Activated T-helper 17 cell treated with anti-CD3 and anti-CD28 coated beads, Interleukin-2, amount 50 U/mL, for 72 hours (primary cell): ENCODE results near the gene GALNT10. TPM values are rescaled to one million over a fixed set of nuclear protein-coding genes. Genes with fewer than 3 reads are reported as not detected.

Experiments
- ATAC-seq: fragments of 150-1000 bp; cut with Tn5 transposase; replicated peaks from 2 replicates; pipeline ENCODE4 v1.10.0; 2021; ENCODE audit warnings: mild to moderate bottlenecking, moderate library complexity
- H3K27ac Mint-ChIP-seq: one replicate; pipeline ENCODE4 v1.8.0; 2022; ENCODE audit warnings: mixed read lengths
- H3K27me3 Mint-ChIP-seq: one replicate; pipeline ENCODE4 v1.8.0; 2022; ENCODE audit warnings: mixed read lengths
- H3K36me3 Mint-ChIP-seq: one replicate; pipeline ENCODE4 v1.8.0; 2022; ENCODE audit warnings: low read depth, mild to moderate bottlenecking, mixed read lengths
- H3K4me1 Mint-ChIP-seq: one replicate; pipeline ENCODE4 v1.8.0; 2022; ENCODE audit warnings: mixed read lengths
- H3K4me3 Mint-ChIP-seq: one replicate; pipeline ENCODE4 v1.8.0; 2022; ENCODE audit warnings: mild to moderate bottlenecking, mixed read lengths
- H3K9me3 Mint-ChIP-seq: one replicate; pipeline ENCODE4 v1.8.0; 2022; ENCODE audit warnings: mixed read lengths
- total RNA-seq, 2 donors: library from RNA; stranded (reverse); gene quantifications; one replicate each; pipeline ENCODE4 v1.2.3, GENCODE V29; 2022

Gene GALNT10
- total RNA-seq, 2 donors from 2014 or later = 21.5 to 45.3 TPM

GRCh38 chr5:154418344-154418820, 227.8 kb downstream of the GALNT10 start:
- H3K4me3 Mint-ChIP-seq = no peak overlapping the region
- no peak for ATAC-seq

GRCh38 chr5:154419236-154419635, 228.7 kb downstream of the GALNT10 start:
- peaks cover 4% of the 10 kb centered on the region for H3K9me3 Mint-ChIP-seq
- H3K27me3 Mint-ChIP-seq = no peaks in the 10 kb centered on the region
- ATAC-seq = no peak
- H3K36me3 Mint-ChIP-seq = peaks cover 65% of the 10 kb centered on the region
- H3K4me3 Mint-ChIP-seq = no peak overlapping the region
- no peak overlapping the region for H3K27ac Mint-ChIP-seq
- H3K4me1 Mint-ChIP-seq = peaks cover 8% of the 10 kb centered on the region

More at GRCh38 chr5:154418344-154418820, 227.8 kb downstream of the GALNT10 start:
- Mint-ChIP-seq H3K36me3 (peaks cover 65% of the 10 kb centered on the region), H3K4me1 (peaks cover 5% of the 10 kb centered on the region), H3K27ac (peak overlapping the region; percentile 63), H3K9me3 (peaks cover 4% of the 10 kb centered on the region), H3K27me3 (no peaks in the 10 kb centered on the region)

DNA sequence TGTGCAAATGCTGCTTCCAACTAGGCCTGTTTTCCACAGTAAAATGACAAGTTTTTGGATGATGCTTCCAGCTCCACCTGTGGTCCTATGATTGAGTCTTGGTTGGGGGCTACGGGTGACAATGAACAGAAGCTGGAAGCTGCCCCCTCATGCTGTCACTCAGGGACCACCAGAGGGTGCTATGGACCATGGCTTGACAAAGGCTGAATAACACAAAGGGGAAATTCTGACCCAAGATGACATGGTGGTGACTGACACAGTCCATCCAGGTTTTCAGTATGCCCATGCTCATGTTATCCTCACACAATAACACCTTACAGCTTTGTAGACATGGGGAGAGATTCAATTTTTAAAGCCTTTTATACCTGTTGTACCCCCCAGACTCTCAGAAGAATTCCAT, 231.3 kb downstream of the GALNT10 start:
- H3K4me3 Mint-ChIP-seq = no peak overlapping the region
- peaks cover 63% of the 10 kb centered on the region for H3K36me3 Mint-ChIP-seq
- no peaks in the 10 kb centered on the region for H3K27me3 Mint-ChIP-seq
- H3K27ac Mint-ChIP-seq = no peak overlapping the region
- peaks cover 8% of the 10 kb centered on the region for H3K4me1 Mint-ChIP-seq
- ATAC-seq = no peak
- H3K9me3 Mint-ChIP-seq = peaks cover 4% of the 10 kb centered on the region

GRCh38 chr5:154422298-154422697, 231.8 kb downstream of the GALNT10 start:
- Mint-ChIP-seq H3K27me3 (no peaks in the 10 kb centered on the region), H3K36me3 (peaks cover 63% of the 10 kb centered on the region), H3K9me3 (peaks cover 4% of the 10 kb centered on the region), H3K27ac (no peak overlapping the region), H3K4me3 (no peak overlapping the region), H3K4me1 (peaks cover 8% of the 10 kb centered on the region)
- no peak for ATAC-seq

DNA sequence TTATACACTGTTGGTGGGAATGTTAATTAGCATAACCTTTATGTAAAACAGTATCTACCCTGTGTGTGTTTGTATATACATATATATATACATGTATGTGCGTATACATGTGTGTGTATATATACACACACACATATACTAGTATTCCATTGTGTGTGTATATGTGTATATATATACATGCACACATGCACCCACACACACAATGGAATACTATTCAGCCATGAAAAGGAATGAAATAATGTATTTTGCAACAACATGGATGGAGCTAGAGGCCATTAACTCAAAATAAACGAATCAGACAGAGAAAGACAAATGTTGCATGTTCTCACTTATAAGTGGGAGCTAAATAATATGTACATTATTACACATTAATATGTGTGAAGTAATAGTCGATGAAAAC, 237.7 kb downstream of the GALNT10 start:
- Mint-ChIP-seq H3K27me3 (no peaks in the 10 kb centered on the region), H3K27ac (no peak overlapping the region), H3K9me3 (no peaks in the 10 kb centered on the region), H3K4me1 (peaks cover 15% of the 10 kb centered on the region), H3K4me3 (no peak overlapping the region), H3K36me3 (peaks cover 24% of the 10 kb centered on the region)
- ATAC-seq = no peak

DNA sequence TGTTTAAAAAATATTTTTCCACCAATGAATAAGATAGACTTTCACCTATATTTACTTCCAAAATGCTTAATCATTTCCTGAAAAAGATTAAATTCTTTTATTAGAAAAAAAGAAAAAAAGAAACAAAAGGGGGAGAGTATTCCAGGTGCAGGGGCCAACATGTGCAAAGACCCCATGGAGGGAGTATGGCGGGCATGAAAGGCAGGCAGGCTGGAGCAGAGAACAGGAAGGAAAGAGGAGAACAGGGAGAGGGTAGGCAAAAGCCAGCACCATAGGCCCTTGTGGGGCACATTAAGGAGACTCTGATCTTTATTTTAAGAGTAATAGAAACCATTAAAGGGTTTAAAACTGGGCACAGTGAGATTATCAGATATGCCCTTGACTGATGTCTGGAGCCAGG, 238.8 kb downstream of the GALNT10 start:
- H3K27ac Mint-ChIP-seq = peak overlapping the region; percentile 48

DNA sequence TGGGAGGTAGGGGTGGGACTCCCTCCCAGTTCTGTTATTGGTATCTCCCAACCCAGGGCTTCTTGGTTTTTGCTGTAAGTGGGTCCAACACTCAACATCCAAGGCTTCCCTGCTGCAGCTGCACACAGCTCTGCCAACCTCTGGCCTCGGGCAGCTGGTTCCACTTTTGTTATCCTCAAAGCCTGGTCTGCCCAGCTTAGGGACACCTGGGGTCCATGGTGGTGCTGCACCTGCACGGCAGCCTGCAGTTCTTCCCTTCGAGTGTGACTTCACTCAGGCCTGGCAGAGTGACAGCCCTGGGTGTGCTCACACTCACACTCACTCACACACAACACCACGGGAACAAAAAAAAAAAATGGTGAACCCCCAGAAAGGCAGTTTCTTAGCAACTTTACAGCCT, 239.9 kb downstream of the GALNT10 start:
- peaks cover 20% of the 10 kb centered on the region for H3K36me3 Mint-ChIP-seq
- no peak for ATAC-seq
- no peak overlapping the region for H3K4me3 Mint-ChIP-seq
- no peaks in the 10 kb centered on the region for H3K27me3 Mint-ChIP-seq
- H3K9me3 Mint-ChIP-seq = no peaks in the 10 kb centered on the region
- peaks cover 11% of the 10 kb centered on the region for H3K4me1 Mint-ChIP-seq
- no peak overlapping the region for H3K27ac Mint-ChIP-seq

More for the DNA sequence above, 238.8 kb downstream of the GALNT10 start:
- Mint-ChIP-seq H3K4me3 (no peak overlapping the region), H3K27me3 (no peaks in the 10 kb centered on the region), H3K4me1 (peaks cover 11% of the 10 kb centered on the region), H3K36me3 (peaks cover 21% of the 10 kb centered on the region), H3K9me3 (no peaks in the 10 kb centered on the region)
- no peak for ATAC-seq

- Mint-ChIP-seq H3K27me3 (no peaks in the 10 kb centered on the region), H3K4me1 (peaks cover 11% of the 10 kb centered on the region), H3K4me3 (no peak overlapping the region), H3K9me3 (no peaks in the 10 kb centered on the region), H3K27ac (no peak overlapping the region), H3K36me3 (peaks cover 26% of the 10 kb centered on the region)
- no peak for ATAC-seq
These were observed 240.6 kb downstream of the GALNT10 start for GRCh38 chr5:154430961-154431630.

- Mint-ChIP-seq H3K4me1 (peaks cover 7% of the 10 kb centered on the region), H3K9me3 (no peaks in the 10 kb centered on the region), H3K27me3 (no peaks in the 10 kb centered on the region), H3K27ac (no peak overlapping the region), H3K4me3 (no peak overlapping the region), H3K36me3 (peaks cover 65% of the 10 kb centered on the region)
- ATAC-seq = no peak
These were observed 244.7 kb downstream of the GALNT10 start for GRCh38 chr5:154435226-154435625.

- Mint-ChIP-seq H3K36me3 (peaks cover 87% of the 10 kb centered on the region), H3K4me1 (peaks cover 6% of the 10 kb centered on the region), H3K27me3 (no peaks in the 10 kb centered on the region), H3K27ac (no peak overlapping the region), H3K9me3 (no peaks in the 10 kb centered on the region), H3K4me3 (no peak overlapping the region)
- no peak for ATAC-seq
These were observed 246.9 kb downstream of the GALNT10 start for GRCh38 chr5:154437281-154437965.

DNA sequence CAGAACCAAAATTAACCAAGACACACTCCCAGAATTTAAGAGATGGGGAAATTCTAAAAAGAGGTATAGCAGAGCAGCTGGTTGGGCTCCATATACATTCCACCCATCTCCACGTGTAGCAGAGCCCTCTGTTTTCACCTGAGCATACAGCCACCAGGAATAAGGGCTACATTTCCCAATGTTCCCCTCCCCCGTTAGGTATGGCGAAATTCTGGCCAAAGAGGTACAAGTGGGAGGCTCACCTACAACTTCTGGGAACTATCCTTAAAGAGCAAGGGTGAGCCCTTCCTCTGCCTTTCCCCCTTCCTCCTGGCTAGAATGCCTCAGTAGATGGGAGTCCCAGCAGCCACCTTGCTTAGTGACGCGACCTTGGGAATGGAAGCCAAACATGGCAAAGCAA, 250.0 kb downstream of the GALNT10 start:
- H3K9me3 Mint-ChIP-seq = no peaks in the 10 kb centered on the region
- H3K27me3 Mint-ChIP-seq = no peaks in the 10 kb centered on the region
- H3K4me3 Mint-ChIP-seq = no peak overlapping the region
- H3K36me3 Mint-ChIP-seq = peaks cover 78% of the 10 kb centered on the region
- no peak overlapping the region for H3K27ac Mint-ChIP-seq
- ATAC-seq = no peak
- H3K4me1 Mint-ChIP-seq = peaks cover 17% of the 10 kb centered on the region

- Mint-ChIP-seq H3K27ac (no peak overlapping the region), H3K4me1 (peaks cover 17% of the 10 kb centered on the region), H3K4me3 (no peak overlapping the region), H3K27me3 (no peaks in the 10 kb centered on the region), H3K36me3 (peaks cover 60% of the 10 kb centered on the region), H3K9me3 (no peaks in the 10 kb centered on the region)
- no peak for ATAC-seq
These were observed 252.3 kb downstream of the GALNT10 start for GRCh38 chr5:154442801-154443200.

- Mint-ChIP-seq H3K4me1 (peaks cover 26% of the 10 kb centered on the region), H3K27ac (peak overlapping the region; percentile 92), H3K27me3 (no peaks in the 10 kb centered on the region), H3K9me3 (no peaks in the 10 kb centered on the region), H3K4me3 (peak overlapping the region; percentile 95), H3K36me3 (peaks cover 45% of the 10 kb centered on the region)
- no peak for ATAC-seq
These were observed 254.3 kb downstream of the GALNT10 start for GRCh38 chr5:154444556-154445421.

DNA sequence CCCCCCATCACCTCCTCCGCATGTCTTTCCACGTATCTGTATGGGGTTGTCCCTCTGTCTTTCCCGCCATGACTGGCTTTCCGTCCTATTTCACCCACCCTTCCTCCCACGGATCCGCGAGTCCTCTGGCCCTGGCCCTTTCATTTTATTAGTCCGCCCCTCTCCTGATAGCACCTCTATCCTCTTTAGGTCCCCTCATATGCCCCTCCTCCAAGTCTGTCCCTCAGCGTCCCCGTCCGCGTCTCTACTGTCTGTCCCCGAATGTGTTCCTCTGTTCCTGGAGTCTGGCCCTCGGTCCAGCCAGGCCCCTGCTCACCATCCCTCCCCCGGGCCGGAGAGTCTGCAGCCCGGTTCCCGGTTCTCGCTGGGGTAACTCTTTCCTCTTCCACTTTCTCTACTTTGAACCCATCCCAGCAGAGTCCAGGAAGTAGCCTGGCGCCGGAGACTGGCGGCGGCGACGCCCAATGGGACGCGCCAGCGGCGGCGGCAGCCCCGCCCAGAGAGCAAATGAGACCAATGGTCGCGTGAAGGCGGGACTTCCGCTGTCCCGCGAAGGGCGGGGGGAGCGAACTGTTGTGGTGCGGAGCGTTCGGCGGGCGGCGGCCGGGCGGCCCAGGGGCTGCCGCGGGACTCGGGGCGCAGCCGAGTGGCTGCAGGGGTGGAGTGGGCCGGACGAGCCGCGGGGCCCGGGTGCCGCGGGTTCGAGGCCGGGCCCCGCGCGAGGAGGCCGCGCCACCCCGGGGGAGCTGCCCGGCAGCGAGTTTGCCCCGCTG, 255.1 kb downstream of the GALNT10 start, which contains the start of gene SAP30L:
SAP30L (plus strand) TSS at position 576 of the 773 bp plus-strand sequence. CDS start 608 bp downstream, outside the sequence.
- Mint-ChIP-seq H3K9me3 (no peaks in the 10 kb centered on the region), H3K4me1 (peaks cover 32% of the 10 kb centered on the region), H3K27me3 (no peaks in the 10 kb centered on the region), H3K4me3 (peak within 1 kb of the TSS; percentile 95), H3K36me3 (peaks cover 42% of the 10 kb centered on the region), H3K27ac (peak within 1 kb of the TSS; percentile 92)
- peak; percentile 98 for ATAC-seq
